Mesothelial cell of epicardium (in vitro differentiated cells): ENCODE measurements around the gene CNGA3. TPM values are rescaled to one million over a fixed set of nuclear protein-coding genes. Genes with fewer than 3 reads are reported as not detected.

Source experiments
- DNase-seq, 2 experiments: peaks; one replicate each; pipeline ENCODE4 v3.0.0; 2021; ENCODE audit warnings: low spot score in 2 of 2; ENCODE audit not compliant: unreplicated experiment in 2 of 2
- H3K27ac Mint-ChIP-seq: 2 replicates; pipeline ENCODE4 v1.8.0; 2021; ENCODE audit warnings: mixed read lengths
- H3K27me3 Mint-ChIP-seq: 2 replicates; pipeline ENCODE4 v1.8.0; 2021; ENCODE audit warnings: low read depth, mixed read lengths
- H3K36me3 Mint-ChIP-seq: 2 replicates; pipeline ENCODE4 v1.8.0; 2021; ENCODE audit warnings: mixed read lengths
- H3K4me1 Mint-ChIP-seq: 2 replicates; pipeline ENCODE4 v1.8.0; 2021; ENCODE audit warnings: mixed read lengths
- H3K4me3 Mint-ChIP-seq: 2 replicates; pipeline ENCODE4 v1.8.0; 2021; ENCODE audit warnings: mild to moderate bottlenecking, moderate library complexity, mixed read lengths
- H3K9me3 Mint-ChIP-seq: 2 replicates; pipeline ENCODE4 v1.8.0; 2021; ENCODE audit warnings: mixed read lengths
- total RNA-seq: library from RNA; stranded (reverse); gene quantifications from 3 replicates; pipeline ENCODE4 v1.2.1, GENCODE V29; 2021
- TF ChIP-seq, protein P1 (sequence below): fragments of 200-600 bp; sonication (generic); IDR thresholded peaks from one replicate; pipeline ENCODE4 v1.5.0; 2021; ENCODE audit warnings: antibody characterized with exemption; ENCODE audit not compliant: unreplicated experiment

Gene CNGA3
- total RNA-seq, 1 donor from 2014 or later: not detected

DNA sequence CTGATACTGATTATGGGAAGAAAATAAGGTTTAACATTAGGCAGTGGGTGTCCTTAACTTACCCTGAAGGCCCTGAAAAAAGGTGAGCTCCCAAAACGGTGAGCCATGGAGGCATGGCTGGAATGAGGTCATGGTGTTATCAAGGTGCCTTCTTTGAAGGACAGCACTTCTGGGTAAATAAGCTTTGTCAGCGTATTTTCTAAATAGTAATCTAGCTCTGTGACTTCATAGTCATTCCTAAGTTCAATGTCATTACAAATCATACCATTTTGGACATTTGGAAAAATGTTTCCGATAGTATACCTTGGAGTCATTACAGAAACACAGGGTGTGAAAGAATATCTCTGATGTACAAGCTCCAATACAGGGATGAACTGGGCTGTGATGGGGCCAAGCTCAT, 35.2 kb upstream of the CNGA3 start:
- no peaks in the 10 kb centered on the region for H3K9me3 Mint-ChIP-seq
- H3K27me3 Mint-ChIP-seq: peaks cover 32% of the 10 kb centered on the region
- no peak overlapping the region for H3K4me3 Mint-ChIP-seq
- TF ChIP-seq, protein P1, sequence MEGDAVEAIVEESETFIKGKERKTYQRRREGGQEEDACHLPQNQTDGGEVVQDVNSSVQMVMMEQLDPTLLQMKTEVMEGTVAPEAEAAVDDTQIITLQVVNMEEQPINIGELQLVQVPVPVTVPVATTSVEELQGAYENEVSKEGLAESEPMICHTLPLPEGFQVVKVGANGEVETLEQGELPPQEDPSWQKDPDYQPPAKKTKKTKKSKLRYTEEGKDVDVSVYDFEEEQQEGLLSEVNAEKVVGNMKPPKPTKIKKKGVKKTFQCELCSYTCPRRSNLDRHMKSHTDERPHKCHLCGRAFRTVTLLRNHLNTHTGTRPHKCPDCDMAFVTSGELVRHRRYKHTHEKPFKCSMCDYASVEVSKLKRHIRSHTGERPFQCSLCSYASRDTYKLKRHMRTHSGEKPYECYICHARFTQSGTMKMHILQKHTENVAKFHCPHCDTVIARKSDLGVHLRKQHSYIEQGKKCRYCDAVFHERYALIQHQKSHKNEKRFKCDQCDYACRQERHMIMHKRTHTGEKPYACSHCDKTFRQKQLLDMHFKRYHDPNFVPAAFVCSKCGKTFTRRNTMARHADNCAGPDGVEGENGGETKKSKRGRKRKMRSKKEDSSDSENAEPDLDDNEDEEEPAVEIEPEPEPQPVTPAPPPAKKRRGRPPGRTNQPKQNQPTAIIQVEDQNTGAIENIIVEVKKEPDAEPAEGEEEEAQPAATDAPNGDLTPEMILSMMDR: no peak
- no peak for DNase-seq
- no peaks in the 10 kb centered on the region for H3K36me3 Mint-ChIP-seq
- no peak overlapping the region for H3K27ac Mint-ChIP-seq
- H3K4me1 Mint-ChIP-seq: no peaks in the 10 kb centered on the region

DNA sequence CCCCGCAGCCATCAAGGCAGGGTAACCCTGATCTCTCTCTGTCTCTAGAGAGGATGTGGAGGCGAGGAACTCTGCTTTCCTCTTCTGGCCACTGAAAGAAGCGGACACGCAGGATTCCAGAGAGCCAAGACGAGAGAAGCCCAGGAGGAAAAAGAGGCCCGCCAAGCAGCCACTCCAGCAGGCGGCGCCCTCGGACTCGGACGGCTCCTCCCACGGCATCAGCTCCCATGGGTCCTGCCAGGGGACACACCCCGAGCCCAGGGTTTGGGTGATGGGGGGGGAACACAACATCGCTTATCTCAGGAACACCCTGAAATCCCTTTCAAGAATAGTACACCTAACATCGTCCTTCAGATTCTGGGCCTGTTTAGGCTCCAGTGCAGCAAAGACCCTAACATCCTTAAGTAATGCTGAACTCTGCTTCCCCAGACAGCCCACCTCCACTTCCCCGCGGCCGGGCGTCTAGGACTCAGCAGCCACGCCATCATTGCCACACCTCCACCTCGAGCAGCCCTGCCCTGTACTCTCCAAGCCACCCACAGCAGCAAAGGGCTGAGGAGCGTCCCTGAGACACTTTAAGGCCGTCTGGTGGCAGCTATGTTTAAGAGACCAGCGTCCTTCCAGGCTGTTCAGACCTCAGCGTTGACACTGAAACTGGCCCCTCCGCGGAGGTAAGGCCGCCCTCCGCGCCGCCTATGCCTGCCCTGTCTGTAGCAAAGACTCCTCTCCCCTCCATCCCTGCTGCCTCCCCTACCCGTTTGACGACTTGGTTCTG, 34.3 kb upstream of the CNGA3 start:
- DNase-seq: no peak
- H3K27me3 Mint-ChIP-seq: peaks cover 29% of the 10 kb centered on the region
- H3K4me3 Mint-ChIP-seq: no peak overlapping the region
- no peaks in the 10 kb centered on the region for H3K4me1 Mint-ChIP-seq
- H3K9me3 Mint-ChIP-seq: no peaks in the 10 kb centered on the region
- no peak overlapping the region for H3K27ac Mint-ChIP-seq
- TF ChIP-seq, protein P1: no peak
- no peaks in the 10 kb centered on the region for H3K36me3 Mint-ChIP-seq

DNA sequence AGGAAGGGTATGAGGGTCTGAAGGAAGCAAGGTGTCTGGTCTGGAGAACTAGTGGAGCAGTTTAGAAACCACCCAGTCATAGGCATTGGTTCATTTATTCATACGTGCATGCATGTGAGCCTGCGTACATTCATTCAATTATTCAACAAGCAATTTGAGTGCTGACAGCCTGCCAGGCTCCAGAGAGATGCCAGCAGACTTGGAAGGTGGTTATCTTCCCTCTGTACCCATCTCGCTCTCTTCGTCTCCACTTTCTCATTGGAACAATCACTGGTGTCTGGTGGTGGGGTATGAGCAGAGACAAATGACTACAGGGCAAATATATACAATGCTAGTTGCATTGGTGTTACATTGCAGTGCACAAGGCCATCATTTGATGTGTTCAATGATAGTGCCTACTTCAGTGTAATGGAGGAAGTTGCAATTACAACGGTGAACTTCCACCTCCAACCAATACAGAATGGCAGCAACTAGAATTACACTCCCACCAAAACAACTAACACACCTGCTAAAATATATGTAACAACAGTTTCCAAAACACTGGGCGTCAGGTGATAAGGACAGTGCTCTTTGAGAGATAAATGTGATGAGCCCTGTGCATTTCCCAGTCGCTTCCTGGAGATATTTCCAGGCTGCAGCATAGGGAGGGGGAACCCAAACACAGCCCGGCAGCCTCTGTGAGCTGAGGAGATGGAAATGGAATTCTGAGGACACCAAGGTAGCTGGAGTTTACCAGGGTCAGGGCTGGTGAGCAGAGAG, 32.6 kb upstream of the CNGA3 start:
- H3K4me3 Mint-ChIP-seq: no peak overlapping the region
- TF ChIP-seq, protein P1: no peak
- no peaks in the 10 kb centered on the region for H3K36me3 Mint-ChIP-seq
- no peaks in the 10 kb centered on the region for H3K4me1 Mint-ChIP-seq
- peaks cover 20% of the 10 kb centered on the region for H3K27me3 Mint-ChIP-seq
- no peak overlapping the region for H3K27ac Mint-ChIP-seq
- DNase-seq: no peak
- H3K9me3 Mint-ChIP-seq: peaks cover 3% of the 10 kb centered on the region

DNA sequence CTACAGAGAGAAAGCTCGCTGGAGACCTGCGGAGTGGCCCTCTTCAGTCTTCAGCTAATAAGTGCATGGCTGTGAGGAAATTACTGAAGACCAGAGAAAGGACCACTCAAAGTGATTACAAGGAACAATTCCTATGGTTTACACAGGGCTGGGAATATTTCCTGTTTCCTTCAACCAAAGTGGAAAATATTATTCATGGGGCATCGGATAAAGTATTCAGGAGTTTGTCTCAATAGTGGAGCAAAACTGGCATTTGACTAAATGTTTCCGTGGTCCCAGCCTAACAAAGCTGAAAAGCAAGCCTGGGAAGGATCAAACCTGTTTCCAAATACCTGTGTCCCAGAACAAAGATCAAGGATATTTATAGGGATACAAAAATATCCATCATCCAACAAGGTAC, 32.0 kb upstream of the CNGA3 start:
- Mint-ChIP-seq H3K9me3 (peaks cover 8% of the 10 kb centered on the region), H3K4me3 (no peak overlapping the region)

DNA sequence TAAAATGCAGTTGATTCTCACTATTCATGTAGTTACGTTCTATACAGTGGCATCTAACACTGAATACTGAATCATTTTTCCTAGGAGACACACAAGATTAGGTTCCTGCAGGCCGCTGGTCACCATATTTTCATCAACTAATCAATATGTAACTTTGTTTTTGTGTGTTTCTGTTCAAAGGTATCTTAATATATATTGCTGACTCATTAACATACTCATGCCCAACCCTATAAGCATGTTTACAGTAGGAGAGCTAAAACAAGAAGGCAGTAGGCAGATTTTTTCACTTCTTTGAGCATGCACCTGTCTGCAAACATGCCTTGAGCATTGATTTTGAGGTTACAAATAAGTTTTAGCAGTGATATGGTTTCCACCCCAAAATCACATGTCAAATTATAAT, 30.3 kb upstream of the CNGA3 start:
- Mint-ChIP-seq H3K36me3 (peaks cover 3% of the 10 kb centered on the region), H3K9me3 (peaks cover 19% of the 10 kb centered on the region), H3K4me1 (no peaks in the 10 kb centered on the region), H3K27ac (no peak overlapping the region), H3K4me3 (no peak overlapping the region), H3K27me3 (peaks cover 6% of the 10 kb centered on the region)
- no peak for DNase-seq
- TF ChIP-seq, protein P1: no peak

More for the DNA sequence above, 32.0 kb upstream of the CNGA3 start:
- Mint-ChIP-seq H3K4me1 (no peaks in the 10 kb centered on the region), H3K27ac (no peak overlapping the region), H3K27me3 (peaks cover 18% of the 10 kb centered on the region), H3K36me3 (no peaks in the 10 kb centered on the region)
- TF ChIP-seq, protein P1: no peak
- no peak for DNase-seq
